Measurements from ENCODE around the gene GCK.

GRCh38 chr7:44213206-44213876, 24.1 kb upstream of the GCK start:
- TF ChIP-seq SMC3 (IDR thresholded peaks at IDR 0.05; ENCODE audit: low read depth, low read length) (no peak), REST (IDR thresholded peaks at IDR 0.05; ENCODE audit: low read depth, low read length) (no peak), EZH2phosphoT487 (IDR thresholded peaks at IDR 0.05; ENCODE audit: borderline replicate concordance, low read depth) (no peak), ZBTB33 (IDR thresholded peaks at IDR 0.05; ENCODE audit: borderline replicate concordance, low read depth) (no peak), RCOR1 (IDR thresholded peaks at IDR 0.05; ENCODE audit: low read length) (no peak), NRF1 (IDR thresholded peaks at IDR 0.05; ENCODE audit: low read depth, low read length) (no peak), TAF1 (IDR thresholded peaks at IDR 0.05; ENCODE audit: borderline replicate concordance, low read depth, low read length) (no peak)
- TF ChIP-seq, protein P1, sequence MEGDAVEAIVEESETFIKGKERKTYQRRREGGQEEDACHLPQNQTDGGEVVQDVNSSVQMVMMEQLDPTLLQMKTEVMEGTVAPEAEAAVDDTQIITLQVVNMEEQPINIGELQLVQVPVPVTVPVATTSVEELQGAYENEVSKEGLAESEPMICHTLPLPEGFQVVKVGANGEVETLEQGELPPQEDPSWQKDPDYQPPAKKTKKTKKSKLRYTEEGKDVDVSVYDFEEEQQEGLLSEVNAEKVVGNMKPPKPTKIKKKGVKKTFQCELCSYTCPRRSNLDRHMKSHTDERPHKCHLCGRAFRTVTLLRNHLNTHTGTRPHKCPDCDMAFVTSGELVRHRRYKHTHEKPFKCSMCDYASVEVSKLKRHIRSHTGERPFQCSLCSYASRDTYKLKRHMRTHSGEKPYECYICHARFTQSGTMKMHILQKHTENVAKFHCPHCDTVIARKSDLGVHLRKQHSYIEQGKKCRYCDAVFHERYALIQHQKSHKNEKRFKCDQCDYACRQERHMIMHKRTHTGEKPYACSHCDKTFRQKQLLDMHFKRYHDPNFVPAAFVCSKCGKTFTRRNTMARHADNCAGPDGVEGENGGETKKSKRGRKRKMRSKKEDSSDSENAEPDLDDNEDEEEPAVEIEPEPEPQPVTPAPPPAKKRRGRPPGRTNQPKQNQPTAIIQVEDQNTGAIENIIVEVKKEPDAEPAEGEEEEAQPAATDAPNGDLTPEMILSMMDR (IDR thresholded peaks at IDR 0.05) = no peak
- TF ChIP-seq, protein P2, sequence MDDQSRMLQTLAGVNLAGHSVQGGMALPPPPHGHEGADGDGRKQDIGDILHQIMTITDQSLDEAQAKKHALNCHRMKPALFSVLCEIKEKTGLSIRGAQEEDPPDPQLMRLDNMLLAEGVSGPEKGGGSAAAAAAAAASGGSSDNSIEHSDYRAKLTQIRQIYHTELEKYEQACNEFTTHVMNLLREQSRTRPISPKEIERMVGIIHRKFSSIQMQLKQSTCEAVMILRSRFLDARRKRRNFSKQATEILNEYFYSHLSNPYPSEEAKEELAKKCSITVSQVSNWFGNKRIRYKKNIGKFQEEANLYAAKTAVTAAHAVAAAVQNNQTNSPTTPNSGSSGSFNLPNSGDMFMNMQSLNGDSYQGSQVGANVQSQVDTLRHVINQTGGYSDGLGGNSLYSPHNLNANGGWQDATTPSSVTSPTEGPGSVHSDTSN (IDR thresholded peaks at IDR 0.05) = no peak

Measured in SK-N-SH (cell line).